ENCODE measurements around the gene SMAD3. TPM values are rescaled to one million over a fixed set of nuclear protein-coding genes. Genes with fewer than 3 reads are reported as not detected.

Gene SMAD3
- total RNA-seq, 1 donor from 2014 or later, result 8.2 TPM

DNA sequence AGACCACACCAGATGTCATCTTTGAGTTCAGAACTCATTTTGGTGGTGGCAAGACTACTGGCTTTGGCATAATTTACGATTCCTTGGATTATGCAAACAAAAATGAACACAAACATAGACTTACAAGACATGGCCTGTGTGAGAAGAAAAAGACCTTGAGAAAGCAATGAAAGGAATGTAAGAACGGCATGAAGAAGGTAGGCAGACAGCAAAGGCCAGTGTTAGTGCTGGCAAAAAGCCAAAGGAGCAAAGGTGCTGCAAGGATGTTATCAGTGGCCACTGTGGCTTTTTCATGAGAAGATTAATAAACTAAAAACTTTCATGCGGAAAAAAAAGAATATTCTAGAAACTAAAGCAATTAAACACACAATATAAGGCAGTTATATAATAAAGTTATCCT is 167.2 kb downstream of the SMAD3 start:
- no peak for DNase-seq (ENCODE audit: low spot score)
- Mint-ChIP-seq H3K27ac (ENCODE audit: unreplicated experiment) (no peak overlapping the region), H3K4me1 (ENCODE audit: unreplicated experiment) (peaks cover 4% of the 10 kb centered on the region), H3K27me3 (ENCODE audit: unreplicated experiment) (no peaks in the 10 kb centered on the region), H3K36me3 (ENCODE audit: low read depth, unreplicated experiment) (peaks cover 12% of the 10 kb centered on the region), H3K4me3 (ENCODE audit: unreplicated experiment) (no peak overlapping the region), H3K9me3 (ENCODE audit: unreplicated experiment) (no peaks in the 10 kb centered on the region)
- TF ChIP-seq, protein P1, sequence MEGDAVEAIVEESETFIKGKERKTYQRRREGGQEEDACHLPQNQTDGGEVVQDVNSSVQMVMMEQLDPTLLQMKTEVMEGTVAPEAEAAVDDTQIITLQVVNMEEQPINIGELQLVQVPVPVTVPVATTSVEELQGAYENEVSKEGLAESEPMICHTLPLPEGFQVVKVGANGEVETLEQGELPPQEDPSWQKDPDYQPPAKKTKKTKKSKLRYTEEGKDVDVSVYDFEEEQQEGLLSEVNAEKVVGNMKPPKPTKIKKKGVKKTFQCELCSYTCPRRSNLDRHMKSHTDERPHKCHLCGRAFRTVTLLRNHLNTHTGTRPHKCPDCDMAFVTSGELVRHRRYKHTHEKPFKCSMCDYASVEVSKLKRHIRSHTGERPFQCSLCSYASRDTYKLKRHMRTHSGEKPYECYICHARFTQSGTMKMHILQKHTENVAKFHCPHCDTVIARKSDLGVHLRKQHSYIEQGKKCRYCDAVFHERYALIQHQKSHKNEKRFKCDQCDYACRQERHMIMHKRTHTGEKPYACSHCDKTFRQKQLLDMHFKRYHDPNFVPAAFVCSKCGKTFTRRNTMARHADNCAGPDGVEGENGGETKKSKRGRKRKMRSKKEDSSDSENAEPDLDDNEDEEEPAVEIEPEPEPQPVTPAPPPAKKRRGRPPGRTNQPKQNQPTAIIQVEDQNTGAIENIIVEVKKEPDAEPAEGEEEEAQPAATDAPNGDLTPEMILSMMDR (IDR thresholded peaks at IDR 0.05; ENCODE audit: unreplicated experiment), result no peak

DNA sequence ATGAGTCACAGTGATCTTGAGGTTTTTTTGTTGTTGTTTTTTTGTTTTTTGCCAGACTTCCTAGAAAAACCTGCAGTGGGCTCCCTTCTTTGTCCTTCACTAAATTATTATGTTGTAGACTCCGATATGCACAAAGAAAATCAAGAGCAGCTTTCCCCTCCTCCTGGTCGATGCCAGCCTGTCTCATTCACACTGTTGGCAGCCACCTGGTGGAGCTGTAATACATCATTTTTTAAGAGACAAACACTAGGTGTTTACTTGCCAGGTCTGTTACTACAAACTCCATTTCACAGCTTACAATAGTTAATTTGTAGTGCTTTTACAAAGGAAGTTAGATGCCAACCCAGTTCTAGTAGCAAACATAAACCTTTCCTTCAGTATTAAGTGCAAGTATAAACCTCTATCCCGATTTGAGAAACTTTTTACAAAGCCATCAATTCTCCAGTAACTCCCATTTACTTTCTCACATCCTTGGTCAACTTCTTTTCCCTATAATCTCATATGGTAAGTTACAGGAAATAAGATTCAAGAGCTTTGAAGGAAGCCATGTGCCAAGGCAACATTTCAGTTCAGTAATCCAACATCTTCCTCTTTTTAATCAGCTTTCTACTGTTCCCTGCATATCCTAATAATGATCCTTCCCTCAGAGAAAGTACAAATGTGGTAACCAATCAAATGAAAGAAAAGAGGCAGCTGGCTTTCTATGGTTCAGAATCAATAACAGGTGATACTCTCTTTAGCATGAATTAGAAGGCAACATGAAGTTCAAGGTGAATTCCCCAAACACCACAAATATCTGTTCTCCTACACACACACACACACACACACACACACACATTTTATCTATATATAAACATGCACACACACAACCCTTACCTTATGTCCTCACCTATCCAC is 175.1 kb downstream of the SMAD3 start:
- no peak for DNase-seq (ENCODE audit: low spot score)
- Mint-ChIP-seq H3K4me1 (ENCODE audit: unreplicated experiment) (peaks cover 20% of the 10 kb centered on the region), H3K36me3 (ENCODE audit: low read depth, unreplicated experiment) (no peaks in the 10 kb centered on the region), H3K27ac (ENCODE audit: unreplicated experiment) (peak overlapping the region; percentile 49), H3K9me3 (ENCODE audit: unreplicated experiment) (no peaks in the 10 kb centered on the region), H3K27me3 (ENCODE audit: unreplicated experiment) (no peaks in the 10 kb centered on the region), H3K4me3 (ENCODE audit: unreplicated experiment) (no peak overlapping the region)
- TF ChIP-seq, protein P1 (IDR thresholded peaks at IDR 0.05; ENCODE audit: unreplicated experiment), result no peak

DNA sequence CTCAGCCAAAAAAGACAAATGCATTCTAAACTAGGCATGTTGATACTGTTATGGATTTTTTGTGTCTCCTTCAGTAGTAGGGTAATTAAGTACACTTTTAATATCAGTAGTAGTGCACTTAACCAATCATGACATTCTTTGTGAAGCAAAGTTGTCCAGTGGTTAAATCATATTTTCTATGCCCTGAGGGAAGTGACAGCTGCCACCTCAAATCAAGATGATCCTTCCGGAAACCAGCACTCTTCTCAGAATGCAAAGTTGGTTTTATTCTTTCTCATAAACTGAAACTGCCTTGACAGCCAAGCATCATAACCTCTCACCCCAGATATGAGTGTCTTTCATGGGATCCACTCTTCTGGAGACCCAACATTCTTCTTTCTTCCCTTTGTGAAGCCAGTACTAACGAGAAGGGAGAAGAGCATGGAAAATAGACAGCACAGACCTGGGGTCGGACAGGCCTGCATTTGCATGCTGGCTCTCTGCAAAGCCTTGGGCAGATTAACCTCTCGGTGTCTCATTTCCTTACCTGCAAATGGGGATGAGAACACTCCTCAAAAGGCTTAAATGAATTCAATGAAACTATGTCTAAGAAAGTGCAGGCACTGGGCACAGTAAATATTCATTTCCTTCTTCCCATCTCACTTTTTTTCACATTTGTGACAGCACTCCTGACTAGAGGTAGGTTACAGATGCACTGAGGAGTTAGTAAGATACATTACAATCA is 175.9 kb downstream of the SMAD3 start:
- H3K36me3 Mint-ChIP-seq (ENCODE audit: low read depth, unreplicated experiment), result no peaks in the 10 kb centered on the region
- H3K27me3 Mint-ChIP-seq (ENCODE audit: unreplicated experiment), result no peaks in the 10 kb centered on the region
- H3K9me3 Mint-ChIP-seq (ENCODE audit: unreplicated experiment), result no peaks in the 10 kb centered on the region
- H3K4me1 Mint-ChIP-seq (ENCODE audit: unreplicated experiment), result peaks cover 20% of the 10 kb centered on the region
- H3K27ac Mint-ChIP-seq (ENCODE audit: unreplicated experiment), result no peak overlapping the region
- TF ChIP-seq, protein P1 (IDR thresholded peaks at IDR 0.05; ENCODE audit: unreplicated experiment), result no peak
- DNase-seq (ENCODE audit: low spot score), result no peak
- no peak overlapping the region for H3K4me3 Mint-ChIP-seq (ENCODE audit: unreplicated experiment)

DNA sequence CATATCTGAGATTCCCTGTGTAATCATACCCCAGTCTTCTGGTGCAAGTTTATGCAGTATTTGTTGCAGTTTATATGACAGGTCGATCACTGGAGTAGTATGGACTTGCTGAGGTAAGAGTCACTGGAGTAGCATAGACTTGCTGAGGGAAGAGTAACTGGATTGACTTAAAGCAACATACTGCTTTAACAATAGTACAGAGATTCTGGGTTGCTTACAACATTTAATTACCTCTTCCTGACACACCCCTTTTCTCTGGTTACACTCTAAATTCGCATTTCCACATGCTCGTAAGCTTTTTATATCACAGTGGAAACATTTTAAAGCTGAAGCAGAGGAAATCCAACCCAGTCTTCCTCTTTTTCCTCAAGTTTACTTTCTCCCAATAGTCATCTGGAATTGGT is 177.3 kb downstream of the SMAD3 start:
- no peak overlapping the region for H3K27ac Mint-ChIP-seq (ENCODE audit: unreplicated experiment)

More for the DNA sequence above, 177.3 kb downstream of the SMAD3 start:
- Mint-ChIP-seq H3K4me1 (ENCODE audit: unreplicated experiment) (peaks cover 20% of the 10 kb centered on the region), H3K27me3 (ENCODE audit: unreplicated experiment) (no peaks in the 10 kb centered on the region), H3K9me3 (ENCODE audit: unreplicated experiment) (no peaks in the 10 kb centered on the region), H3K4me3 (ENCODE audit: unreplicated experiment) (no peak overlapping the region), H3K36me3 (ENCODE audit: low read depth, unreplicated experiment) (peaks cover 6% of the 10 kb centered on the region)
- DNase-seq (ENCODE audit: low spot score), result no peak
- TF ChIP-seq, protein P1 (IDR thresholded peaks at IDR 0.05; ENCODE audit: unreplicated experiment), result no peak

Other genes starting within 250 kb of the SMAD3 start
- 40.6 TPM for gene AAGAB, start 189.1 kb downstream of the SMAD3 start, total RNA-seq (ENCODE audit: unreplicated experiment)
- gene IQCH, start 189.2 kb downstream of the SMAD3 start, total RNA-seq (ENCODE audit: unreplicated experiment), result 2.4 TPM